Muscle of arm (tissue), 12 donors: Measurements from ENCODE around the gene SAMD11. TPM values are rescaled to one million over a fixed set of nuclear protein-coding genes. Genes with fewer than 3 reads are reported as not detected.
"Not testable (repeated sequence)": the region's sequence is repeated elsewhere in the genome, so short reads cannot be mapped to it uniquely, and the experiment has no call there.

Source experiments
- DNase-seq: peaks from one replicate; pipeline ENCODE4 v3.0.0-alpha.2; 2013
- polyA plus RNA-seq, 12 donors: library from polyadenylated mRNA; unstranded; fragments of 120-200 nt; gene quantifications; one replicate each; pipeline ENCODE4 v1.2.1, GENCODE V29; 2013; ENCODE audit not compliant: insufficient read length in 12 of 12

Gene SAMD11
- polyA plus RNA-seq, 12 donors: 2.1 to 23.0 (median 4.0) TPM; not detected in 1

GRCh38 chr1:974687-975328, 51.1 kb downstream of the SAMD11 start:
- no peak for DNase-seq

- DNase-seq: no peak
These were observed 51.6 kb downstream of the SAMD11 start for GRCh38 chr1:975365-975764.

GRCh38 chr1:975896-976683, 52.4 kb downstream of the SAMD11 start:
- DNase-seq: no peak

GRCh38 chr1:976791-977190, 53.1 kb downstream of the SAMD11 start:
- not testable (repeated sequence) for DNase-seq

- DNase-seq: no peak
These were observed 54.5 kb downstream of the SAMD11 start for GRCh38 chr1:978069-978834.

GRCh38 chr1:978835-979743, 55.4 kb downstream of the SAMD11 start:
- no peak for DNase-seq

GRCh38 chr1:979744-980072, 56.0 kb downstream of the SAMD11 start:
- DNase-seq: no peak

GRCh38 chr1:980137-980571, 56.4 kb downstream of the SAMD11 start:
- no peak for DNase-seq

GRCh38 chr1:980602-981395, 57.1 kb downstream of the SAMD11 start:
- DNase-seq: no peak

GRCh38 chr1:981491-981954, 57.8 kb downstream of the SAMD11 start:
- no peak for DNase-seq

GRCh38 chr1:981955-982558, 58.3 kb downstream of the SAMD11 start, which contains the start of gene PERM1:
Gene PERM1 (minus strand): TSS chr1:982093. CDS start chr1:981029, 1,064 bp downstream.
- no peak for DNase-seq

- no peak for DNase-seq
These were observed 59.2 kb downstream of the SAMD11 start for GRCh38 chr1:982765-983436.

- no peak for DNase-seq
These were observed 60.2 kb downstream of the SAMD11 start for GRCh38 chr1:983798-984475.

GRCh38 chr1:984476-984814, 60.7 kb downstream of the SAMD11 start:
- DNase-seq: no peak

- no peak for DNase-seq
These were observed 61.4 kb downstream of the SAMD11 start for GRCh38 chr1:985126-985525.

- not testable (repeated sequence) for DNase-seq
These were observed 64.3 kb downstream of the SAMD11 start for GRCh38 chr1:988061-988460.

- DNase-seq: not testable (repeated sequence)
These were observed 67.6 kb downstream of the SAMD11 start for GRCh38 chr1:991275-991674.

GRCh38 chr1:991895-992294, 68.2 kb downstream of the SAMD11 start:
- no peak for DNase-seq

- DNase-seq: no peak
These were observed 68.6 kb downstream of the SAMD11 start for GRCh38 chr1:992362-992761.
